PC-9 (cell line): ENCODE data around the gene SFT2D3. TPM values are rescaled to one million over a fixed set of nuclear protein-coding genes. Genes with fewer than 3 reads are reported as not detected.

Experiments
- BruUV-seq: library from RNA; stranded (reverse); fragments of 400-500 nt; replicated peaks from 2 replicates; lab custom pipeline; 2021; lab: Mats Ljungman, UMichigan
- CTCF ChIA-PET: fragments of 300-600 bp; sonication (Branson Sonifier 250); formaldehyde crosslinking; loops from one replicate; lab custom pipeline; 2022; ENCODE audit warnings: antibody characterized with exemption; lab: Charles Lee
- POLR2A ChIA-PET: fragments of 300-600 bp; sonication (Branson Sonifier 250); formaldehyde crosslinking; loops from one replicate; lab custom pipeline; 2022; ENCODE audit warnings: antibody characterized with exemption; ENCODE audit not compliant: unreplicated experiment; lab: Charles Lee
- DNase-seq, 2 experiments: peaks; one replicate each; pipeline versions ENCODE4 v3.0.0 to v3.0.0-alpha.2; 2015 to 2022; ENCODE audit warnings: mixed read lengths in 1 of 2
- H2AFZ ChIP-seq: fragments of 200-600 bp; sonication (generic); 2 replicates; pipeline ENCODE4 v1.8.1; 2017; ENCODE audit warnings: antibody characterized with exemption
- H3F3A ChIP-seq: fragments of 200-600 bp; sonication (generic); 2 replicates; pipeline ENCODE4 v1.8.1; 2017; ENCODE audit warnings: antibody characterized with exemption, mild to moderate bottlenecking, low read depth; ENCODE audit not compliant: insufficient read depth
- H3K27ac ChIP-seq: fragments of 200-600 bp; sonication (generic); 2 replicates; pipeline ENCODE4 v1.6.1; 2016; ENCODE audit warnings: mixed run types
- H3K27me3 ChIP-seq: fragments of 200-600 bp; sonication (generic); 2 replicates; pipeline ENCODE4 v1.6.1; 2016; ENCODE audit warnings: low read depth, mixed run types; ENCODE audit not compliant: insufficient read depth
- H3K36me3 ChIP-seq: fragments of 200-600 bp; sonication (generic); 2 replicates; pipeline ENCODE4 v1.6.1; 2016; ENCODE audit warnings: low read depth, mixed run types
- H3K4me1 ChIP-seq: fragments of 200-600 bp; sonication (generic); replicated peaks from 2 replicates; pipeline ENCODE4 v1.6.1; 2016; ENCODE audit warnings: mixed run types; ENCODE audit not compliant: insufficient read depth
- H3K4me2 ChIP-seq: fragments of 200-600 bp; sonication (generic); 2 replicates; pipeline ENCODE4 v1.6.1; 2017; ENCODE audit warnings: mixed run types
- H3K4me3 ChIP-seq: fragments of 200-600 bp; sonication (generic); 2 replicates; pipeline ENCODE4 v1.6.1; 2016; ENCODE audit warnings: mixed run types
- H3K79me2 ChIP-seq: fragments of 200-600 bp; sonication (generic); 2 replicates; pipeline ENCODE4 v1.6.1; 2017; ENCODE audit warnings: low read depth, mixed run types
- H3K9me2 ChIP-seq: fragments of 200-600 bp; sonication (generic); 2 replicates; pipeline ENCODE4 v1.8.1; 2017; ENCODE audit warnings: mild to moderate bottlenecking; ENCODE audit not compliant: insufficient read depth
- H3K9me3 ChIP-seq: fragments of 200-600 bp; sonication (generic); 2 replicates; pipeline ENCODE4 v1.8.1; 2016; ENCODE audit warnings: low read depth; ENCODE audit not compliant: insufficient read depth
- H4K20me1 ChIP-seq: fragments of 200-600 bp; sonication (generic); 2 replicates; pipeline ENCODE4 v1.8.1; 2017; ENCODE audit not compliant: insufficient read depth
- EZH2 ChIP-seq: fragments of 200-600 bp; sonication (generic); IDR thresholded peaks from 2 replicates; pipeline ENCODE4 v1.8.0; 2017; ENCODE audit warnings: antibody characterized with exemption, low read depth
- intact Hi-C: fragments of 100-400 bp; cut with micrococcal nuclease; formaldehyde crosslinking; loops from one replicate; pipeline ENCODE4 v1.10.0; 2022; ENCODE audit not compliant: unreplicated experiment
- total RNA-seq: library from RNA; stranded (reverse); gene quantifications from 2 replicates; pipeline ENCODE4 v1.2.3, GENCODE V29; 2021
- TF ChIP-seq, protein P1 (sequence below): fragments of 200-600 bp; sonication (generic); conservative IDR thresholded peaks from 2 replicates; pipeline ENCODE4 v1.6.1; 2017; ENCODE audit warnings: mixed run types, antibody characterized with exemption, mild to moderate bottlenecking, moderate library complexity

Gene SFT2D3
- total RNA-seq, 1 experiment from 2014 or later, result 7.3 TPM

DNA sequence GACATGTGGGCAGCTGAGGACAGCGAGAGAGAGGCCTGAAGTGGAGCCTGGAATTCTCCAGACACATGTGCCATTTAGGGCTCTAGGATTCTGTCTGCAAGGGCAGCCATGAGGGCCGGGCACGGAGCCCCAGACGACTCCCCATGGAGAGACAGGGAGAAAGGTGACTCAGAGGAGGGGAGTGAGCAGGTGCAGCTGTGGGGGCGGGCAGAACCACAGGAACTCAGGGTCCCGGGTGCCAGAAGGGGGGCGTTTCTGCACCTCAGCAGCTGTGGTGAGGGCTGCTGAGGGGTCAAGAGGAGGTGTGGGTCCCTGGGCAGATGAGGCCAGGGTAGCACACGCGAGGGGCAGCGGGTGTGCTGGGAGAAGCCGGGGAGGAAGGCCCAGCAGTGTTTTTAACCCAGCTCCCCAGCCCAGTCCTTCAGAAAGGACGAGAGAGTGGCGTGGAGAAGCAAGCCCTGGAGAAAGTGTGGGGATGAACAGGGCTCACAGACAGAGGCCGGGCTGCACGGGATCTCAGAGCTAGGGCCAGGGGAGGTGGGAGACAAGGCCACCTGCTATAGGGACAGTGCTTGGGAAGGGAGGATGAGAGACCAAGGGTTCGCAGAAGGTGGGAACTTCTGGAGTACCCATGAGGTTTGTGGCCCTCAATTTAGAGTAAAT, 47.7 kb upstream of the SFT2D3 start:
- no peaks in the 10 kb centered on the region for H3K9me3 ChIP-seq
- BruUV-seq, result no TSS peak
- H3K27ac ChIP-seq, result no peak overlapping the region
- no peak overlapping the region for H3K4me2 ChIP-seq
- no peaks in the 10 kb centered on the region for H3F3A ChIP-seq
- H3K4me3 ChIP-seq, result no peak overlapping the region
- CTCF ChIA-PET, result no interaction called here
- no peak for DNase-seq
- H3K36me3 ChIP-seq, result no peaks in the 10 kb centered on the region
- POLR2A ChIA-PET, result no interaction called here
- no peaks in the 10 kb centered on the region for H4K20me1 ChIP-seq
- H3K9me2 ChIP-seq, result no peaks in the 10 kb centered on the region
- H2AFZ ChIP-seq, result no peak overlapping the region
- TF ChIP-seq, protein P1, sequence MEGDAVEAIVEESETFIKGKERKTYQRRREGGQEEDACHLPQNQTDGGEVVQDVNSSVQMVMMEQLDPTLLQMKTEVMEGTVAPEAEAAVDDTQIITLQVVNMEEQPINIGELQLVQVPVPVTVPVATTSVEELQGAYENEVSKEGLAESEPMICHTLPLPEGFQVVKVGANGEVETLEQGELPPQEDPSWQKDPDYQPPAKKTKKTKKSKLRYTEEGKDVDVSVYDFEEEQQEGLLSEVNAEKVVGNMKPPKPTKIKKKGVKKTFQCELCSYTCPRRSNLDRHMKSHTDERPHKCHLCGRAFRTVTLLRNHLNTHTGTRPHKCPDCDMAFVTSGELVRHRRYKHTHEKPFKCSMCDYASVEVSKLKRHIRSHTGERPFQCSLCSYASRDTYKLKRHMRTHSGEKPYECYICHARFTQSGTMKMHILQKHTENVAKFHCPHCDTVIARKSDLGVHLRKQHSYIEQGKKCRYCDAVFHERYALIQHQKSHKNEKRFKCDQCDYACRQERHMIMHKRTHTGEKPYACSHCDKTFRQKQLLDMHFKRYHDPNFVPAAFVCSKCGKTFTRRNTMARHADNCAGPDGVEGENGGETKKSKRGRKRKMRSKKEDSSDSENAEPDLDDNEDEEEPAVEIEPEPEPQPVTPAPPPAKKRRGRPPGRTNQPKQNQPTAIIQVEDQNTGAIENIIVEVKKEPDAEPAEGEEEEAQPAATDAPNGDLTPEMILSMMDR, result no peak
- H3K79me2 ChIP-seq, result no peaks in the 10 kb centered on the region
- intact Hi-C loops, result no loop called here
- no peaks in the 10 kb centered on the region for H3K4me1 ChIP-seq
- no peaks in the 10 kb centered on the region for H3K27me3 ChIP-seq

DNA sequence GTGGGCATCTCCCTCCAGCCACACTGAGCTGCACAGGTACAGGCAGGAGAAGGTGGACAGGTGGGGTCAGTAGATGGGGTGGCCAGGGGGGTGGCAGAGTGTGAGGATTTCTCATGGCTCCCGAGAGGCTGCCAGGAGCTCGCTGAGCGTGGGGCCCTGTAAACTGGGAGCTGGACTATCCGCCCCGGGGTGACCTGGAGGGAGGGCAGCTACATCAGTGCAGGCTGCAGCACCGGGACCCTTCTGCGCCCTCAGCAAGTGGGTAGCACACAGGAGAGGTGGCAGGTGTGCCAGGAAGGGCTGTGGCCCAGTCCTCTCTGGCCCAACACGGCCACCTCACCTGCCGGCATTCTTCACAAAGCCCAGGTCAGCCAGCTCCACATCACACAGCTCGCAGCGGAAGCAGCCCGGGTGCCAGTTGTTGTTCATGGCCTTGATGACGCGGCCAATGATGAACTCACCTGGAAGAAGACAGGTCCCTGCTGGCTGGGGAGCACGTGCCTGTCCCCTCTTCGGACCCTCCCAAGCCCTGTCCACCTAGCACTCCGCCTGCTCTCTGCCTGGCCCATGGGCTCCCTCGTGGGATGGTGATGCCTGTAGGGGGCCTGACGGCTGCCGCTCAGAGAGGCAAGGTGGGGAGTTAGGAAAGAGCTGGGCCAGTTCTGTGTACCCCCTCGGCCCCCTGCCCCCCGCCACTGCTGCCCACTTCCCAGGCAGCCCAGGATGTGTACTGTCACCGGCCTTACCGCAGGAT, 47.0 kb upstream of the SFT2D3 start:
- ChIA-PET POLR2A (interaction anchor here (0.6 kb wide), 1 partner anchor 545 kb away, joined by 3 read pairs; no protein-coding TSS in a partner anchor), CTCF (no interaction called here)
- Histone ChIP-seq H3F3A (no peaks in the 10 kb centered on the region), H3K4me3 (no peak overlapping the region), H3K4me1 (no peaks in the 10 kb centered on the region), H3K27me3 (no peaks in the 10 kb centered on the region), H3K4me2 (no peak overlapping the region), H3K79me2 (no peaks in the 10 kb centered on the region), H3K9me2 (no peaks in the 10 kb centered on the region), H4K20me1 (no peaks in the 10 kb centered on the region), H3K27ac (no peak overlapping the region), H2AFZ (no peak overlapping the region), H3K9me3 (no peaks in the 10 kb centered on the region), H3K36me3 (no peaks in the 10 kb centered on the region)
- TF ChIP-seq, protein P1, result no peak
- no peak for TF ChIP-seq EZH2
- DNase-seq, result no peak
- intact Hi-C loops, result no loop called here
- BruUV-seq, result no TSS peak

DNA sequence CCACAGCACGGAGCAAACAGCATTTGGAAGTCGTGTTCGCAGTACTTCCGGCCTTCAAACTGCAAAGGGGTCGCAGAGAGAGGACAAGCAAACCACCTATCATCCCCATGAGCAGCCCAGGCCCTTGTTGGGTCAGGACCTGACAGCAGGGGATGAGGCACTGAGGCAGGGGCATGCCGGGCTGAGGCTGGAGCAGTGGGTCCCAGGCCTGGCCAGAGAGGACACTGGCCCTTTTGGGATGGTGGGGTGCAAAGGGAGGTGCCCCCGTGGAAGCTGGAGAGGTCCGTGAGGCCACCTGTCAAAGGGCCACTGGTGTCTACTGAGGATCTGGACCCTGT, 46.5 kb upstream of the SFT2D3 start:
- no peaks in the 10 kb centered on the region for H3K27me3 ChIP-seq
- H3K9me3 ChIP-seq, result peaks cover 1% of the 10 kb centered on the region; the same call in 1 of the 2 replicates
- no peak for DNase-seq
- no peak overlapping the region for H3K4me2 ChIP-seq
- TF ChIP-seq, protein P1, result no peak
- no peak for TF ChIP-seq EZH2
- ChIA-PET CTCF (no interaction called here), POLR2A (interaction anchor here (0.6 kb wide), 1 partner anchor 545 kb away, joined by 3 read pairs; no protein-coding TSS in a partner anchor)
- no peak overlapping the region for H2AFZ ChIP-seq
- H3K4me3 ChIP-seq, result no peak overlapping the region
- no TSS peak for BruUV-seq
- H3F3A ChIP-seq, result no peaks in the 10 kb centered on the region
- no peaks in the 10 kb centered on the region for H3K79me2 ChIP-seq
- H3K9me2 ChIP-seq, result no peaks in the 10 kb centered on the region
- H4K20me1 ChIP-seq, result no peaks in the 10 kb centered on the region
- no peaks in the 10 kb centered on the region for H3K4me1 ChIP-seq
- H3K36me3 ChIP-seq, result no peaks in the 10 kb centered on the region
- H3K27ac ChIP-seq, result no peak overlapping the region
- intact Hi-C loops, result no loop called here
